GM18907 (cell line): ENCODE results near the gene SPAST.
"Not testable (repeated sequence)": the region's sequence is repeated elsewhere in the genome, so short reads cannot be mapped to it uniquely, and the experiment has no call there.

ENCODE experiments used
- ATAC-seq: cut with Tn5 transposase; IDR thresholded peaks from one replicate; pipeline ENCODE4 v1.9.1; 2021; ENCODE audit warnings: mild to moderate bottlenecking, moderate library complexity; ENCODE audit not compliant: unreplicated experiment

SPAST gene

GRCh38 chr2:32063310-32064020, at the start of gene SPAST:
Gene SPAST, plus strand, starts transcription at chr2:32063556. Its CDS starts 276 bp downstream, at chr2:32063832.
- peak; percentile 97 for ATAC-seq

- ATAC-seq = not testable (repeated sequence)
These were observed 44.4 kb upstream of the SPAST start for GRCh38 chr2:32018789-32019482.

GRCh38 chr2:32034198-32034887, 29.0 kb upstream of the SPAST start:
- not testable (repeated sequence) for ATAC-seq

- ATAC-seq = peak; percentile 85
These were observed 23.7 kb upstream of the SPAST start, which contains the start of gene DPY30 for GRCh38 chr2:32039447-32040219. Gene DPY30, minus strand, starts transcription at chr2:32039805. Its CDS starts 349 bp downstream, at chr2:32039456.

- ATAC-seq = no peak
These were observed 19.8 kb upstream of the SPAST start for GRCh38 chr2:32043561-32043960.

GRCh38 chr2:32051836-32052439, 11.4 kb upstream of the SPAST start:
- no peak for ATAC-seq

- ATAC-seq = not testable (repeated sequence)
These were observed 8.8 kb upstream of the SPAST start for GRCh38 chr2:32054583-32054982.

GRCh38 chr2:32058130-32058529, 5.2 kb upstream of the SPAST start:
- ATAC-seq = no peak

- no peak for ATAC-seq
These were observed 3.1 kb upstream of the SPAST start for GRCh38 chr2:32060266-32060665.

- no peak for ATAC-seq
These were observed 1.9 kb upstream of the SPAST start for GRCh38 chr2:32061430-32061829.

GRCh38 chr2:32061973-32062861, 1.1 kb upstream of the SPAST start:
- no peak for ATAC-seq

GRCh38 chr2:32064021-32064601, 755 bp downstream of the SPAST start:
- peak; percentile 5 for ATAC-seq

- no peak for ATAC-seq
These were observed 1.4 kb downstream of the SPAST start for GRCh38 chr2:32064713-32065112.

GRCh38 chr2:32067549-32067948, 4.2 kb downstream of the SPAST start:
- ATAC-seq = no peak

- ATAC-seq = no peak
These were observed 10.8 kb downstream of the SPAST start for GRCh38 chr2:32074134-32074506.

- ATAC-seq = no peak
These were observed 32.3 kb downstream of the SPAST start for GRCh38 chr2:32095671-32096070.

GRCh38 chr2:32108111-32108510, 44.8 kb downstream of the SPAST start:
- no peak for ATAC-seq

- no peak for ATAC-seq
These were observed 54.7 kb downstream of the SPAST start for GRCh38 chr2:32118055-32118454.

GRCh38 chr2:32119161-32119560, 55.8 kb downstream of the SPAST start:
- no peak for ATAC-seq
